Measurements from ENCODE around the gene SEC24C.
A peak's percentile ranks its signal among the peaks of the same experiment; 100 is the strongest.
"Not testable (repeated sequence)": the region's sequence is repeated elsewhere in the genome, so short reads cannot be mapped to it uniquely, and the experiment has no call there.

Gene SEC24C

DNA sequence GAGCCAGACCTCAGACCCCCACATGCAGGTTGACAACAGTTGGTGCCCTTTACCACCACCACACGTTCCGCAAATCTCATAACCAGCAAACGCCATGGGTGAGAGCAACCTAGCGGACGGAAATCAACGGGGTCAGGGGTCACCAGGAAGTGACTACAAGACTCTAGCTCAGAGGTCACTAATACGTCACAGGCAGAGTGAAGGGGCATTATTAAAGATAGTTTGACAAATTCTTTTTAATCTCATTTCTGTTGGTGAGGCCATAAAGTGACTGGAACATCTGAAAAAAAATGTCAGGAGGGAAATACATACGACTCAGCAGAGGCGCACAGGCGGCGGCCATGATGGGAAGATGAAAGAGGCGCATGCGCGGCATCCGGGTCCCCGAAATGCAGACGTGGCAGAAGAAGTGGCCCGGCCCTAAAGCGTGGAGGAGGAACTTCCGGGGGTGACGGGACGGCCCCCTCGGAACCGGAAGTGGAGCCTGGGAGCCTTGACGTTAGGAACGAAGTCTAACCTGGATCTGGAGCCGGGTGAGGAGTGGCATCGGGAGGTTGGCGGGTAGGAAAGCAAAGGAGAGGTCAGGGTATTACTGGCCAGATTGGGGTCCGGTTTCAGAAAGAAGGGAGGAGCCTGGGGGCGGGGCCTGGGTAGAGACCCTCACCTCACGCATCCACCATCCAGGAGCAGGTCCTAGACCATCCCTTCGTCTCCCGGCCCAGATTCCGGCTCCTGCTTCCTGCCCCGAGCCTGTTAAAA lies at the start of gene SEC24C:
Gene SEC24C (plus strand): TSS at position 468 of the 759 bp plus-strand sequence. CDS start 2,461 bp downstream, outside the sequence.
- DNase-seq, result peak; percentile 72 to 97 (median 90)

DNA sequence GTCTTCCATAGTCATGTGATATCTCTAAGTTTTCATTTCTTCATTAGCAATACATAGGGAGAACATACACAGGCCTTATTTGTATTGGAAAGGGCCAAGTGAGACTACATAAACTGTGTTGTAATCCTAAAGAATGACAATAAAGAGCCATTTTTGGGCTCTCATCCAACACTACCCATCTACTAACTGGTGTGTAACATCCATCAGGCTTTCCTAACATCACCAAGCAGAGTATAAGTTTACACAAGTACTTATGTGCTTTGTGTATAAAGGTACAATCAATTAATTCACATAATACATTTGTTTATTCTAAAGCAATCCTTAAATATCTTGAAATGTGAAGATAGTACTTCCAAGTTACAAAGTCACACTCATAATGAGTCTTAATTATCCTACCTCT lies 48.9 kb upstream of the SEC24C start:
- not testable (repeated sequence) for DNase-seq

GRCh38 chr10:73697675-73698159 lies 46.5 kb upstream of the SEC24C start, which contains the start of gene AGAP5:
TSS of gene AGAP5 (minus strand) at chr10:73698109. CDS start at chr10:73697755, 354 bp downstream.
- not testable (repeated sequence) for DNase-seq

DNA sequence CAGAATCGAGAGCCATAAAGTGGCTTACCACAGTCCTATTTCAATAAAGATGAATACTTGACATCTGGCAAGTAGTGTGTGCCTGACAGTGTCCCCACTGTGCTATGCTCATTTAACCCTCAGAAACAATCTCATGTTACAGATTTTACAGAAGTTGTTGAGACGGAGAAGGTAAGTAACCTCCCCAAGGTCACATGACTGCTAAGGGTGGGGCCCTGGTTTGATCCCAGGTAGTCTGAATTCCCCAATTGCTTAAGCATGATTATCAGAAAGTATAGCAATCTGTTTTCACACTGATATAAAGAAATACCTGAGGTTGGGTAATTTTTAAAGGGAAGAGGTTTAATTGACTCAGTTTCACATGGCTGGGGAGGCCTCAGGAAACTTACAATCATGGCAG lies 45.4 kb upstream of the SEC24C start:
- not testable (repeated sequence) for DNase-seq

- DNase-seq, result not testable (repeated sequence)
Observed at GRCh38 chr10:73703924-73704323, 40.2 kb upstream of the SEC24C start.

DNA sequence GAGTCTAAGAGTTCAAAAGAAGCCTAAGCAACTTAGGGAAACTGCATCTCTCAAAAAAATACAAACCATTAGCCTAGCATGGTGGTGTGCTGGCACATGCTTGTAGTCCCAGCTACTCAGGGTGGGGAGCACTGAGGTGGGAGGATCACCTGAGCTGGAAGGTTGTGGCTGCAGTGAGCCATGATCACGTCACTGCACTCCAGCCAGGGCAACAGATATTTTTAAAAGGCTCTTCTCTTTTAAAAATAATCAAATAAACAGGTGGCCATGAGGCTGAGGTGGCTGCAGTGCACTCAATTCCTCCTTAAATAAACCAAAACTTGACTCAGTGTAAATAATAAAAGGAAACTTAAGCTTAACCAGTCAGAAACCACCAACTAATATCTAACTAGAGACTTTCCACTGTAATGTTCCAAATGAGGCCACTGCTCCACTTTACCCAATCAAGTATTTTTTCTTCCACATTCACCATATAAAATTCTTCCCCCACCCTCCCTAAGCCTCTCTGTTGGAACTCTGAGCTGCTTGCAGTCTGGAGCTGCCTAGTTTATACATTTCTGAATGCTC lies 38.6 kb upstream of the SEC24C start:
- not testable (repeated sequence) for DNase-seq

DNA sequence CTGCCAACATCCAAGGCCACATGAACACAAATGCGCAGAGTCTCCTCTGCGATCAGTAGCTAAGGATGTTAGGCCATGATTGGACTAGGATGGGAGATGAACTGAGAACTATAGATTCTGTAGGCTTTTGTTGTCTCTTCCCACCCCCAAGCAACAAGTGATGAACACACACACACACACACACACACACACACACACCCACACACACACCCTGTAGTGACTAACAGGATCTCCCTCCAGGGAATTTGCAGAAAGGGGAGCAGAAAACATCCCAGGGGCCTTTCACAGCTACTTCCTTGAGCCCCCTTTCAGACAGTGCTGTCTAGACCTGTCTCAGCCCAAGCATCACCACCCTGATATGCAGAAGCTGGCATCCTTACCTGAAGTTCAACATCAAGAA lies 37.7 kb upstream of the SEC24C start:
- not testable (repeated sequence) for DNase-seq

DNA sequence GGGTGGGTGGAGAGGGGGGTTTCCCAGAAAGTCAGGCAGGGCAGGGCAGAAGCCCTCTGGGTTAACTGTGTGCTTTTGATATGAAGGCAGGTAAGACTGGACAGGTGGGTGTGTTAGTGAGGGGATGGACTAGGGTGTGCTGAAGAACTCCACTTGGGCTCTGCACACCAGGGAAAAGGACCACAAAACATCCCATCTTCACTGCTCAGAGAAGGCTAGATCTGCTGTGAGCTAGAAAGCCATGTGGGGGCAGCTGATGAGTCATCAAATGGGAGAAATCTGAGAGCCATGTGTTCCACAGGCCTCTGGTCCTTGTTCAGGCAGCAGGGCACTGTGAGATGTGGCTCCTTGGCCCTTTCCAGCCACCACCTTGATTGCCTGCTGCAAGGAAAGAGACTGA lies 36.5 kb upstream of the SEC24C start:
- DNase-seq, result not testable (repeated sequence)

DNA sequence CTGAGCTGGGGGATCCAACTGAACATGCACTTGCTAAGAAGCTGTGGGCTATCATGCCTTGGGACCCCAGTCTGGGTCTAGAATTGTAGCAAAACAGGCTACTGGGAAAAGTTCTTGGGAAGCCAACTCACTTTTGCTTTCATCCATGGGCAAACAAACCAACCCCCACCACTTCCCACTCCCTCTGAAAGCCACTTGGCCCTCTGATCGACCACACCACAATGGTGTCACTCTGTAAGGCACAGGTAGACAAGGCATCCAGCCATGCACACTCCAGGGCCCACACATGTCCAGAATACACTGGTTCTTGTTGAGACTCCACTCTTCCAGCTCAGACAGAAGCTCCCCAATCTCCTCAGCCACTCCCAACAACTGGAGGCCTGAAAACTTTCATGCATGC lies 36.0 kb upstream of the SEC24C start:
- DNase-seq, result not testable (repeated sequence)

DNA sequence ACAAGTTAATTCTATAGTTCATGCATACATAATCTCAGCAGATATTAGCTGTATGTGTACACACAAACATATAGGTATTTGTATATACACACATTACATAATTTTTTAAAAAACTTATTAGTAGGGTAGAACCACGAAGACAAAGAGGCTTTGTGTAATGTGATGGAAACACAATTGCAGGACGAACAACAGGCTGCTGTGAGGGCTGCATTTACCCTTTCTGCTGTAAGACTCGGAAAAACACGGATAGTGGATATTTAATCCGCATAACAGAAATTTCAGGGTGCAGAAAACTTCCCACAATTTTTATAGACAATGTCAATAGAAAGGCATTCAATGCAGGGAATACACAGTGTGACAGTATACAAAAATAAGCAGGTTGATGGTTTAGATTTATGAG lies 32.5 kb upstream of the SEC24C start:
- peak in 4 of 56 donors; percentile 10 to 39 (median 14) for DNase-seq

GRCh38 chr10:73713912-73714311 lies 30.3 kb upstream of the SEC24C start:
- DNase-seq, result not testable (repeated sequence)

DNA sequence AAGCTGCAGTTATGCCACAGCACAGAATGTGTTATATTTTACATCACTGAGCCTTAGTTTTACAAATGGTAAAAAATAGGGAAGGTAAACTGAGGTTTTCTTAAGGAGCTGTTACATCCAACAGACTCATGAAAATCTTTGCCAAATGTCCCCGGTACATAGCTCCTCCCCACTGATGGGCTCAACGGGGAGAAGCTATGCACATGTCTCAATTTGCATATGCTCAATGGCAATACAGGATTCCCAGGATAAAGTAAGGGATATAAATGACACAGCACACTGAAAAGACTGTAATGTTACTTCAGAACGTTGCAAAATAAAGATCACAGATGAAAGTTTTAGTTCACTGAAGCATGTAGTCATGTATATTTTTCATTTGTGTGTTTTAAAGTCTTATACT lies 29.7 kb upstream of the SEC24C start:
- DNase-seq, result not testable (repeated sequence)

GRCh38 chr10:73715179-73716156 lies 28.7 kb upstream of the SEC24C start:
- not testable (repeated sequence) for DNase-seq

- no peak for DNase-seq
Observed at GRCh38 chr10:73716251-73716650, 27.9 kb upstream of the SEC24C start.

DNA sequence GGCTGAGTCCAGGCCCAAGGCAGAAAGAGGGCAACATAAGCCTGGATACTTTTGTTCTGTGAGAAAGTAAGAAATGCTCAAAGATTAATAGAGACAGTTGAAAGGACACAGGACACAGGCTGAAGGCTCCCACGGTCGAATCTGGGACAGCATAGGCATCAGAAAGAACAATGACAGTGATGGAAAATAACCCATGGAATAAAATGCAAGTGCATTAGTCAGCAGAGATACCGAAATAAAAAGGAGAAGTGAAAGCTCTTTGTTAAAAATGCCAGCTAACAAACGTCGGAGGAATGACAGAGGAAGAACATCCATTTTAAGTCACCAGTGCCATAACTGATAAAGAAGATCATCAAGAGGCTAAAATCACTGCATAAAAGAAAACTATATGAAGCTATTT lies 26.6 kb upstream of the SEC24C start:
- DNase-seq, result peak in 2 of 56 donors; percentile 9 to 14

DNA sequence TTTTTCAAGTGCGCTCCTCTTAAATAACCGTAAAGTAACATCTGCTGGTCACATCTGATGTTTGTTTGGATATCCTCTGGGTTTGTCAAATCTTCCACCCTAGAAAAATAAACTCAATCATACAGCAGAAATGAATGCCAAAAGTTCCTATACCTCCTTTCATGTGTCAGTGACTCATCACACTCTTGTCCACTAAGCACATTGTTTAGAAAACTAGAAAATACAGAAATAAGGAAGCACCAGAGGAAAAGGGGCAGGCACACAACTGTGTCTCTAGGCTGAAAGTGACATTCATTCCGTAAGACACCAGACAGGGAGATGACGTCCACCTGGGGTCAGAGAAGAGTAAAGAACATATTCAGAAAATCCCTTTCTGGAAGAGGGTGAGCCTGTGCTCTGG lies 23.6 kb upstream of the SEC24C start:
- not testable (repeated sequence) for DNase-seq

DNA sequence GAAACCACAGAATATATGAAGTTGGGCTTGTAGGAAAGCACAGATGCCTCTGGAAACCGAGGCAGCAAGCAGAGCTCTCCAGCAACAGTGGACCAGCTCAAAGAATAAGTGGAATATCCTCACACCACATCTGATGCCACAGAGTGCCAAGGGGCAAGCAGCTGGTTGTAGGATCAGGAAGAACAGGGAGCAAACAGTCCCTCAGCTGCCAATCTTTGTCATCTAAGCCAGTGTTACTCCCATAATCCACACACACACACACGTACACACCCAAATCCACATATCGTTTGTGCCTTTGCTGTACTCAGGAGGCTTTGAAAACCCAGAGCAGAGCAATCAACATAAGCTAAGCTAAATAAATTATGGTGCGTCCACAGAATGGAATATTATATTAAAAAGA lies 20.7 kb upstream of the SEC24C start:
- no peak for DNase-seq

GRCh38 chr10:73729781-73730152 lies 14.4 kb upstream of the SEC24C start:
- DNase-seq, result not testable (repeated sequence)

DNA sequence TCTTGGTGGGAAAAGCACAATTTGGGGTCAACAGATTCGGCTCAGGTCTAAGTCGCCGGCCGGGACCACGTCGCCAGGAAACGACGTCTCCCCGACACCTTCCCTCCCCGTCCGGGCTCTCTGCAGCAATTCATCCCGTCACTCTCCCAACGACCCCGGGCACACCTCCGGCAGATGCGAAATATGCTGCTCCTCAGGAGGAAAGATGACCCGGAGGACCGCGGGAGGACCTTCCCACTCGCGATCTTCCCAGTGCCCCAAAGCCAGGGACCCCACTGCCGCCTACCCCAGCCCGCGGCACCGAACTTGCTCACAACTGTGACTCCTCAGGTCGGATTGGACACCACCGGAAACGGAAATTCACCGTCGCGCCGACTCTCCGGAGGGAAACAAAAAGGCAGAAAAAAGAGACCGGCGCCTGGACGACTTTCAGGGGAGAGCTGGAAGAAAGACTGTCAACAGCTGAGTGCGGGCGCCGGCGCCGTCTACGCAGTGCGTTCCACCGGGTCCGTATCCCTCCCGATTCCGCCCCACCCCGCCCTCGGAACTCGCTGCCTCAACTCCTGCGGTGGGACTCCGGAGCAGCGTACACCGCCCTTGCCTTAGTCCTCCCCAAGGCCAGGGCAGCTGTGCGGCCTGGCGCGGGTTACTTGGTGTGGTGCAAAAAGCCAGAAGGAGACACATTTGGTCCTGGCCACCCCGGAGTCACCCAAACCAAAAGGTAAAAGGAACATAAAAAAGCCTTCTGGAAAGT lies 13.8 kb upstream of the SEC24C start:
- peak; percentile 52 to 94 (median 84) for DNase-seq

DNA sequence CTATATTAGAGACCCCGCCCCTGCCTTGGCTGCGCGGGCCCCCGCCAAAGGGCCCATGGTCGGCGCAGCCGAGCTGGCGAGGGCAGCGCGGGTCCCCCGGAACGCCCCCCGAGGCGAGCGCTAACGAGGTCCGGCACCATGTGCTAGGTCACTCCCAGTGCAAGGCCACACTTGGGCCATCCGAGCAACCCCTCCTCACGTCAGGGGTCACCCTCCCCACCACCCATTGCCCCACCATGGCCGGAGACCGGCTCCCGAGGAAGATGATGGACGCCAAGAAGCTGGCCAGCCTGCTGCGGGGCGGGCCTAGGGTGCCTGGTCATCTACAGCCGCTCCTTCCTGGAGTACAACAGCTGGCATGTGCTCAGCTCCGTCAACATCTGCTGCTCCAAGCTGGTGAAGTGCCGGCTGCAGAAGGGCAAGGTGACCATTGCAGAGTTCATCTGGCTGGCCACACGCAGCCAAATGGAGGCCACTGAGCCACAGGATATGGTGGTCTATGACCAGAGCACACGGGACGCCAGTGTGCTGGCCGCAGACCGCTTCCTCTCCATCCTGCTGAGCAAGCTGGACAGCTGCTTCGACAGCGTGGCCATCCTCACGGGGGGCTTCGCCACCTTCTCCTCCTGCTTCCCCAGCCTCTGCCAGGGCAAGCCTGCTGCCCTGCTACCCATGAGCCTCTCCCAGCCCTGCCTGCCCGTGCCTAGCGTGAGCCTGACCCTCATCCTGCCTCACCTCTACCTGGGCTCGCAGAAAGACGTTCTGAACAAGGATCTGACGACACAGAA lies 12.4 kb upstream of the SEC24C start:
- DNase-seq, result no peak

All from amygdala (tissue), 56 donors.